MM.1S (cell line): ENCODE measurements around the gene NELL1.

Experiments used
- DNase-seq: peaks from one replicate; pipeline ENCODE4 v3.0.0-alpha.2; 2015
- H2AFZ ChIP-seq: fragments of 300-600 bp; sonication (generic); 2 replicates; pipeline ENCODE4 v1.6.0; 2016; ENCODE audit warnings: antibody characterized with exemption, low read length
- H3F3A ChIP-seq: fragments of 300-600 bp; sonication (generic); 2 replicates; pipeline ENCODE4 v1.6.1; 2016; ENCODE audit warnings: mild to moderate bottlenecking, antibody characterized with exemption, low read length, moderate library complexity, mixed read lengths; ENCODE audit not compliant: insufficient read depth
- H3K27ac ChIP-seq: fragments of 300-600 bp; sonication (generic); 2 replicates; pipeline ENCODE4 v1.5.1; 2016; ENCODE audit warnings: mild to moderate bottlenecking, low read length
- H3K27me3 ChIP-seq: fragments of 300-600 bp; sonication (generic); replicated peaks from 2 replicates; pipeline ENCODE4 v1.6.0; 2016; ENCODE audit warnings: low read length; ENCODE audit not compliant: insufficient read depth
- H3K36me3 ChIP-seq: fragments of 300-600 bp; sonication (generic); replicated peaks from 2 replicates; pipeline ENCODE4 v1.6.1; 2016; ENCODE audit warnings: mild to moderate bottlenecking, low read length, mixed read lengths; ENCODE audit not compliant: insufficient read depth
- H3K4me1 ChIP-seq: fragments of 300-600 bp; sonication (generic); 2 replicates; pipeline ENCODE4 v1.6.1; 2016; ENCODE audit warnings: low read length, mixed read lengths
- H3K4me2 ChIP-seq: fragments of 300-600 bp; sonication (generic); 2 replicates; pipeline ENCODE4 v1.6.0; 2016; ENCODE audit warnings: low read depth, low read length
- H3K4me3 ChIP-seq: fragments of 300-600 bp; sonication (generic); 2 replicates; pipeline ENCODE4 v1.5.1; 2016; ENCODE audit warnings: low read length, mixed read lengths
- H3K79me2 ChIP-seq: fragments of 300-600 bp; sonication (generic); 2 replicates; pipeline ENCODE4 v1.6.1; 2016; ENCODE audit warnings: mixed run types, low read length, mixed read lengths
- H3K9ac ChIP-seq: fragments of 300-600 bp; sonication (generic); 2 replicates; pipeline ENCODE4 v1.6.1; 2016; ENCODE audit warnings: low read length, mixed read lengths
- H3K9me2 ChIP-seq: fragments of 300-600 bp; sonication (generic); replicated peaks from 2 replicates; pipeline ENCODE4 v1.6.1; 2016; ENCODE audit warnings: mild to moderate bottlenecking, low read length, mixed read lengths; ENCODE audit not compliant: insufficient read depth
- H3K9me3 ChIP-seq: fragments of 300-600 bp; sonication (generic); replicated peaks from 2 replicates; pipeline ENCODE4 v1.6.1; 2016; ENCODE audit warnings: mild to moderate bottlenecking, low read length, mixed read lengths; ENCODE audit not compliant: insufficient read depth
- H4K20me1 ChIP-seq: fragments of 300-600 bp; sonication (generic); 2 replicates; pipeline ENCODE4 v1.6.1; 2016; ENCODE audit warnings: mild to moderate bottlenecking, low read length, moderate library complexity, mixed read lengths; ENCODE audit not compliant: insufficient read depth
- EZH2 ChIP-seq: fragments of 300-600 bp; sonication (generic); optimal IDR thresholded peaks from 2 replicates; pipeline ENCODE3; 2017; ENCODE audit warnings: low read depth, mild to moderate bottlenecking, antibody characterized with exemption, low read length, mixed read lengths
- EZH2phosphoT487 ChIP-seq: fragments of 300-600 bp; sonication (generic); IDR thresholded peaks from 2 replicates; pipeline ENCODE4 v1.6.1; 2018; ENCODE audit warnings: antibody characterized with exemption, low read length
- TF ChIP-seq, protein P1 (sequence below): fragments of 300-600 bp; sonication (generic); IDR thresholded peaks from 2 replicates; pipeline ENCODE4 v1.5.1; 2016; ENCODE audit warnings: antibody characterized with exemption, low read length, mixed read lengths

The NELL1 gene

DNA sequence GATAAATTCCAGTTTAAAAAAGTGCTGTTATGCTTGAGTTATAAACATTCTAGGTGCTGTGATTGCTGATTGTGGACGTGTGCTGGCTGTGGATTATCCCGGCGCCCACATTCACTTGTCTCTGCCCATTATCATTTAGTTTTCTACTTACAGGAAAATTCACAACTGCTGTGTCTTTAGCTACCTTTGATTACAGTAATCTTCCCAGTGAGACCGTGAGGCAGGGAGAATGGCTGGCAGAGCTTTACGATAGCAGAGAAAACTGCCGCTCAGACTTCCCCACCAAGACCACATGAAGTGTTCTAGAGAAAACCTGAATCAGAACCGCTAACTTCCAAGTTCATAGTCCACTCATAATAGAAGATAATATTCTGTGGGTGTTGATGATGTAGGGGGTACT is 34.6 kb upstream of the NELL1 start:
- Histone ChIP-seq H3K9me2 (no peaks in the 10 kb centered on the region), H3K27ac (no peak overlapping the region), H2AFZ (no peak overlapping the region), H3K79me2 (no peaks in the 10 kb centered on the region), H3K36me3 (no peaks in the 10 kb centered on the region), H3K27me3 (no peaks in the 10 kb centered on the region), H3K4me2 (no peak overlapping the region), H3K4me1 (peaks cover 19% of the 10 kb centered on the region), H3K4me3 (no peak overlapping the region), H4K20me1 (no peaks in the 10 kb centered on the region), H3K9me3 (no peaks in the 10 kb centered on the region), H3F3A (0 out of 2 replicates have a peak, but pooled peaks cover 4% of the 10 kb centered on the region), H3K9ac (no peak overlapping the region)
- TF ChIP-seq EZH2 (no peak), EZH2phosphoT487 (no peak)
- TF ChIP-seq, protein P1, sequence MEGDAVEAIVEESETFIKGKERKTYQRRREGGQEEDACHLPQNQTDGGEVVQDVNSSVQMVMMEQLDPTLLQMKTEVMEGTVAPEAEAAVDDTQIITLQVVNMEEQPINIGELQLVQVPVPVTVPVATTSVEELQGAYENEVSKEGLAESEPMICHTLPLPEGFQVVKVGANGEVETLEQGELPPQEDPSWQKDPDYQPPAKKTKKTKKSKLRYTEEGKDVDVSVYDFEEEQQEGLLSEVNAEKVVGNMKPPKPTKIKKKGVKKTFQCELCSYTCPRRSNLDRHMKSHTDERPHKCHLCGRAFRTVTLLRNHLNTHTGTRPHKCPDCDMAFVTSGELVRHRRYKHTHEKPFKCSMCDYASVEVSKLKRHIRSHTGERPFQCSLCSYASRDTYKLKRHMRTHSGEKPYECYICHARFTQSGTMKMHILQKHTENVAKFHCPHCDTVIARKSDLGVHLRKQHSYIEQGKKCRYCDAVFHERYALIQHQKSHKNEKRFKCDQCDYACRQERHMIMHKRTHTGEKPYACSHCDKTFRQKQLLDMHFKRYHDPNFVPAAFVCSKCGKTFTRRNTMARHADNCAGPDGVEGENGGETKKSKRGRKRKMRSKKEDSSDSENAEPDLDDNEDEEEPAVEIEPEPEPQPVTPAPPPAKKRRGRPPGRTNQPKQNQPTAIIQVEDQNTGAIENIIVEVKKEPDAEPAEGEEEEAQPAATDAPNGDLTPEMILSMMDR, result no peak
- DNase-seq, result no peak

DNA sequence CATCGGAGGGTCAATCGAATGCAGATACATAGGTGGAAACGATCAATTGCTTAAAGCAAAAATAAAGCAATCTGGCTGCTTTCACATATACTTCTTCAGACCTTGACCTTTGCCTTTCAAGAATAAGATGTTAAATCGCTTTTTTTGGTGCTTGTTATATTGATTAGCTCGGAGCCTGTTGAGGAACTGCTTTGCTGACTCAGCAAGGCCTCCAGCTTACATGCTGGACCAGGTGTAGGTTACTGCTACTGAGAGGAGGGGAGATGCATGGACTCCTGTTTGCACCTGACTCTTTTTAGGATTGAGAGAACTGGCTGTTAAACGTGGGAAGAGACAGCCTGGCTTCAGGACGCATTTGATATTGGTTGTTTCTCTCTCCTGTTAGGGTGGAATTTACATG is 31.3 kb upstream of the NELL1 start:
- TF ChIP-seq EZH2 (no peak), EZH2phosphoT487 (no peak)
- TF ChIP-seq, protein P1, result no peak
- no peaks in the 10 kb centered on the region for H3K27me3 ChIP-seq
- DNase-seq, result no peak
- no peak overlapping the region for H3K27ac ChIP-seq
- H3K4me2 ChIP-seq, result no peak overlapping the region
- no peak overlapping the region for H2AFZ ChIP-seq
- H3K9me2 ChIP-seq, result no peaks in the 10 kb centered on the region
- H3K79me2 ChIP-seq, result no peaks in the 10 kb centered on the region
- H3K9me3 ChIP-seq, result no peaks in the 10 kb centered on the region
- H3K36me3 ChIP-seq, result no peaks in the 10 kb centered on the region
- H3K9ac ChIP-seq, result no peak overlapping the region
- H3F3A ChIP-seq, result no peaks in the 10 kb centered on the region; the same call in 1 of the 2 replicates
- no peaks in the 10 kb centered on the region for H4K20me1 ChIP-seq
- H3K4me1 ChIP-seq, result peaks cover 13% of the 10 kb centered on the region; the same call in 1 of the 2 replicates
- no peak overlapping the region for H3K4me3 ChIP-seq

DNA sequence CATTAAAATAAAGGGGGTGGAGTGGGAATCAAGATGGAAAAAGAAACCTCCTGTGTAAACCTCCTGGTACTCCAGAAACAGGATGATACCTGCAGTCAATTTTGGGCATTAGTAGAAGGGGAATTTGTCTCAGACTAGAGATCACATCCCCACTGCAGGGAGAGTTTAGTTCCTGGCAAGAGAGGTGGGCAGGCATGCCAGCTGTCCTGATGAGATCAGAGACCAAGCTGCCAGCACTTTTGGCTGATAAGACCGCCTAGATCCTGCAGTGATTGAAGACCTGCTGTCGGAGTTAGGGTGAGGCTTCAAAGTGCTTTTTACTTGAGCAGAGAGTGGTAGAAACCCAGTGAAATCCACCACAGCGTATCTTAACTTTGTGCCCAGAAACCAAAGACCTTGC is 29.7 kb upstream of the NELL1 start:
- no peaks in the 10 kb centered on the region for H3K9me2 ChIP-seq
- H3K4me3 ChIP-seq, result no peak overlapping the region
- no peak overlapping the region for H3K27ac ChIP-seq
- H3K4me1 ChIP-seq, result peaks cover 13% of the 10 kb centered on the region; the same call in 1 of the 2 replicates
- no peaks in the 10 kb centered on the region; the same call in 1 of the 2 replicates for H3F3A ChIP-seq
- H3K79me2 ChIP-seq, result no peaks in the 10 kb centered on the region
- no peak overlapping the region for H3K4me2 ChIP-seq
- no peak overlapping the region for H3K9ac ChIP-seq
- no peaks in the 10 kb centered on the region for H3K9me3 ChIP-seq
- H3K27me3 ChIP-seq, result no peaks in the 10 kb centered on the region
- H4K20me1 ChIP-seq, result no peaks in the 10 kb centered on the region
- TF ChIP-seq EZH2 (no peak), EZH2phosphoT487 (no peak)
- TF ChIP-seq, protein P1, result no peak
- no peak for DNase-seq
- no peak overlapping the region for H2AFZ ChIP-seq
- no peaks in the 10 kb centered on the region for H3K36me3 ChIP-seq
